PC-3 (cell line): ENCODE results near the gene MOB2.

ENCODE experiments used
- EZH2 ChIP-seq: fragments of 300-600 bp; sonication (generic); IDR thresholded peaks from one replicate; pipeline ENCODE4 v1.6.1; 2017; ENCODE audit warnings: antibody characterized with exemption, mild to moderate bottlenecking, low read length; ENCODE audit not compliant: unreplicated experiment
- TF ChIP-seq, protein P1 (sequence below): fragments of 300-600 bp; sonication (generic); conservative IDR thresholded peaks from 2 replicates; pipeline ENCODE4 v1.5.1; 2017; ENCODE audit warnings: antibody characterized with exemption, low read depth, mild to moderate bottlenecking, low read length

DNA sequence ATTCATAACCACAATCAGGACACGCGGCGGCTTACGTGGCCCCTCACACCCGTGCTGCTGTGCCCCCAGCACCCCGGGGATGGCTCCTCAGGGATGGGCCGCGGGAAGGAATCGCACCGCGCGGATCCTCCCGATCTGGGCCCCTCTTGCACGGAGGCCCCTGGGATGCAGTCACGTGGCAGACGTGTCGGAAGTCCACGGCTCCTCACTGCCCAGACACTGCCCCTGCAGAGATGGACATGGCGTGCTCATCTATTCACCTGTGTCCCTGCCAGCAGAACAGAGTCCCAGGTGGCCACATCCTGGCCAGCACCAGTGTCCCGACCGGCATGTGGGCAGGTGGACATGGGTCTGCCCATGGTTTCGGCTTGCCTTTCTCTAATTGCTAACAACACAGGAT, 12.8 kb downstream of the MOB2 start:
- no peak for TF ChIP-seq EZH2
- TF ChIP-seq, protein P1, sequence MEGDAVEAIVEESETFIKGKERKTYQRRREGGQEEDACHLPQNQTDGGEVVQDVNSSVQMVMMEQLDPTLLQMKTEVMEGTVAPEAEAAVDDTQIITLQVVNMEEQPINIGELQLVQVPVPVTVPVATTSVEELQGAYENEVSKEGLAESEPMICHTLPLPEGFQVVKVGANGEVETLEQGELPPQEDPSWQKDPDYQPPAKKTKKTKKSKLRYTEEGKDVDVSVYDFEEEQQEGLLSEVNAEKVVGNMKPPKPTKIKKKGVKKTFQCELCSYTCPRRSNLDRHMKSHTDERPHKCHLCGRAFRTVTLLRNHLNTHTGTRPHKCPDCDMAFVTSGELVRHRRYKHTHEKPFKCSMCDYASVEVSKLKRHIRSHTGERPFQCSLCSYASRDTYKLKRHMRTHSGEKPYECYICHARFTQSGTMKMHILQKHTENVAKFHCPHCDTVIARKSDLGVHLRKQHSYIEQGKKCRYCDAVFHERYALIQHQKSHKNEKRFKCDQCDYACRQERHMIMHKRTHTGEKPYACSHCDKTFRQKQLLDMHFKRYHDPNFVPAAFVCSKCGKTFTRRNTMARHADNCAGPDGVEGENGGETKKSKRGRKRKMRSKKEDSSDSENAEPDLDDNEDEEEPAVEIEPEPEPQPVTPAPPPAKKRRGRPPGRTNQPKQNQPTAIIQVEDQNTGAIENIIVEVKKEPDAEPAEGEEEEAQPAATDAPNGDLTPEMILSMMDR = no peak
